OCI-LY7 (cell line): ENCODE measurements around the gene SPON1. TPM values are rescaled to one million over a fixed set of nuclear protein-coding genes. Genes with fewer than 3 reads are reported as not detected.

Experiments used
- Bru-seq: library from RNA; stranded (reverse); fragments of 400-500 nt; gene quantifications from one replicate; lab custom pipeline; 2021; lab: Mats Ljungman, UMichigan
- BruChase-seq, 2 experiments: library from RNA; stranded (reverse); fragments of 400-500 nt; gene quantifications; one replicate each; lab custom pipeline; 2021; lab: Mats Ljungman, UMichigan
- BruUV-seq: library from RNA; stranded (reverse); fragments of 400-500 nt; replicated peaks from 2 replicates; lab custom pipeline; 2021; lab: Mats Ljungman, UMichigan
- CTCF ChIA-PET: fragments of 300-600 bp; sonication (Branson Sonifier 250); formaldehyde crosslinking; loops from one replicate; lab custom pipeline; 2022; ENCODE audit warnings: antibody characterized with exemption; ENCODE audit not compliant: unreplicated experiment; lab: Charles Lee
- POLR2A ChIA-PET: fragments of 300-600 bp; sonication (Branson Sonifier 250); formaldehyde crosslinking; loops from one replicate; lab custom pipeline; 2022; ENCODE audit warnings: antibody characterized with exemption; lab: Charles Lee
- DNase-seq: peaks from one replicate; pipeline ENCODE4 v3.0.0-alpha.2; 2015; ENCODE audit warnings: low spot score
- H2AFZ ChIP-seq: fragments of 200-600 bp; sonication (generic), shearing (Covaris generic); 2 replicates; pipeline ENCODE4 v1.6.1; 2014; ENCODE audit warnings: mild to moderate bottlenecking, antibody characterized with exemption, low read length, moderate library complexity
- H3K27ac ChIP-seq: fragments of 200-600 bp; sonication (generic); 2 replicates; pipeline ENCODE4 v1.5.1; 2014; ENCODE audit warnings: mixed run types, low read depth, mild to moderate bottlenecking, moderate library complexity, low read length, inconsistent platforms; ENCODE audit not compliant: poor library complexity, severe bottlenecking
- H3K36me3 ChIP-seq: fragments of 200-600 bp; sonication (generic); 2 replicates; pipeline ENCODE4 v1.6.1; 2014; ENCODE audit warnings: mild to moderate bottlenecking, antibody characterized with exemption, low read length, moderate library complexity, mixed read lengths; ENCODE audit not compliant: insufficient read depth
- H3K4me1 ChIP-seq: fragments of 200-600 bp; sonication (generic); 2 replicates; pipeline ENCODE4 v1.5.1; 2014; ENCODE audit warnings: mild to moderate bottlenecking, low read length; ENCODE audit not compliant: insufficient read depth, poor library complexity, severe bottlenecking
- H3K4me2 ChIP-seq: fragments of 200-600 bp; sonication (generic); 2 replicates; pipeline ENCODE4 v1.6.1; 2014; ENCODE audit warnings: mild to moderate bottlenecking, low read length
- H3K4me3 ChIP-seq: fragments of 200-600 bp; sonication (generic); 2 replicates; pipeline ENCODE4 v1.5.1; 2014; ENCODE audit warnings: mild to moderate bottlenecking, low read depth, low read length; ENCODE audit not compliant: poor library complexity, severe bottlenecking
- H3K79me2 ChIP-seq: fragments of 200-600 bp; sonication (generic); 2 replicates; pipeline ENCODE4 v1.6.1; 2016; ENCODE audit warnings: low read depth, mild to moderate bottlenecking, low read length, moderate library complexity, mixed read lengths; ENCODE audit not compliant: insufficient read depth
- H3K9me2 ChIP-seq: fragments of 200-600 bp; sonication (generic); 2 replicates; pipeline ENCODE4 v1.6.1; 2016; ENCODE audit warnings: mild to moderate bottlenecking, low read length, mixed read lengths; ENCODE audit not compliant: insufficient read depth
- H3K9me3 ChIP-seq: fragments of 200-600 bp; sonication (generic); 2 replicates; pipeline ENCODE4 v1.6.1; 2014; ENCODE audit warnings: mild to moderate bottlenecking, mixed run types, low read length, mixed read lengths
- H4K20me1 ChIP-seq: fragments of 200-600 bp; sonication (generic); 2 replicates; pipeline ENCODE4 v1.6.1; 2014; ENCODE audit warnings: mild to moderate bottlenecking, antibody characterized with exemption, low read length, moderate library complexity, mixed read lengths; ENCODE audit not compliant: insufficient read depth
- EZH2phosphoT487 ChIP-seq: fragments of 200-600 bp; sonication (generic); IDR thresholded peaks from 2 replicates; pipeline ENCODE4 v1.6.1; 2018; ENCODE audit warnings: low read depth, borderline replicate concordance, mild to moderate bottlenecking, mixed run types, antibody characterized with exemption, low read length, moderate library complexity, mixed read lengths
- intact Hi-C: fragments of 100-400 bp; cut with micrococcal nuclease; formaldehyde crosslinking; loops from one replicate; pipeline ENCODE4 v1.10.0; 2022; ENCODE audit not compliant: unreplicated experiment
- long read RNA-seq: library from polyadenylated mRNA; stranded (forward); transcript quantifications from one replicate; pipeline ENCODE4 v2.0.0, GENCODE V29; 2022
- total RNA-seq, 2 experiments: library from RNA; depleted of rRNA in 1 of 2; stranded (reverse); fragments of >200 nt in 1 of 2; shearing (Covaris generic) in 1 of 2; gene quantifications; 2 replicates each; pipeline ENCODE4 v1.2.3, GENCODE V29; 2014 to 2022
- TF ChIP-seq, protein P1 (sequence below): fragments of 200-600 bp; sonication (generic); conservative IDR thresholded peaks from 2 replicates; pipeline ENCODE4 v1.5.1; 2014; ENCODE audit warnings: mild to moderate bottlenecking, antibody characterized with exemption, low read length, moderate library complexity, mixed read lengths

SPON1 gene
- total RNA-seq (2014; rRNA removed; shearing (Covaris generic)) (0.03 and 0.38 TPM in 2 replicates), total RNA-seq (2022) (not detected in 2 replicates), Bru-seq, nascent RNA (percentile 8 among the genes with signal in this experiment), BruChase-seq, experiment 1, labeled RNA remaining after a 6-hour chase (percentile 5 among the genes with signal in this experiment), BruChase-seq, experiment 2, labeled RNA remaining after a 2-hour chase (percentile 8 among the genes with signal in this experiment)
- long read RNA-seq: 0 reads

DNA sequence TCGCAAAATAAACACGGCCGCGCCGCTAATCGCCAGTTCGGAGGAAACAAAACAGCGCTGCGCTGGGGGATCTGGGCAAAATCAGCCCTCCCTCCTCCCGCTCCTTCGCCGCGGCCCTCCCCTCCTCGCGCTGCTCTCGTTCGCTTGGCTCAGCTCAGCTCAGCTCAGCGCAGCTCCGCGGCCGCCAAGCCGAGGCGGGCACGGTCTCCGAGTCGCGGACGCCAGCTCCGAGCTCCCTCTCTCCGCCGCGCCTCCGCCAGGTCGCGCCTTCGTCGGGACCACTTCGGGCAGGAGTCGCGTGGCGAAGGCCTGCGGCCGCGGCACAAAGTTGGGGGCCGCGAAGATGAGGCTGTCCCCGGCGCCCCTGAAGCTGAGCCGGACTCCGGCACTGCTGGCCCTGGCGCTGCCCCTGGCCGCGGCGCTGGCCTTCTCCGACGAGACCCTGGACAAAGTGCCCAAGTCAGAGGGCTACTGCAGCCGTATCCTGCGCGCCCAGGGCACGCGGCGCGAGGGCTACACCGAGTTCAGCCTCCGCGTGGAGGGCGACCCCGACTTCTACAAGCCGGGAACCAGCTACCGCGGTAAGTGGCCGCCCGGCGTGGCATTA lies at the start of gene SPON1:
Gene SPON1 (plus strand): TSS at position 162 of the 607 bp plus-strand sequence. CDS start 182 bp downstream, at position 344.
- no peaks in the 10 kb centered on the region for H3K9me3 ChIP-seq
- no peak within 1 kb of the TSS for H3K4me2 ChIP-seq
- intact Hi-C loops: no loop called here
- H2AFZ ChIP-seq: no peak within 1 kb of the TSS
- no peaks in the 10 kb centered on the region for H3K79me2 ChIP-seq
- DNase-seq: no peak
- no TSS peak for BruUV-seq
- peaks cover 9% of the 10 kb centered on the region for H3K4me1 ChIP-seq
- H3K36me3 ChIP-seq: no peaks in the 10 kb centered on the region
- TF ChIP-seq EZH2phosphoT487: no peak
- TF ChIP-seq, protein P1, sequence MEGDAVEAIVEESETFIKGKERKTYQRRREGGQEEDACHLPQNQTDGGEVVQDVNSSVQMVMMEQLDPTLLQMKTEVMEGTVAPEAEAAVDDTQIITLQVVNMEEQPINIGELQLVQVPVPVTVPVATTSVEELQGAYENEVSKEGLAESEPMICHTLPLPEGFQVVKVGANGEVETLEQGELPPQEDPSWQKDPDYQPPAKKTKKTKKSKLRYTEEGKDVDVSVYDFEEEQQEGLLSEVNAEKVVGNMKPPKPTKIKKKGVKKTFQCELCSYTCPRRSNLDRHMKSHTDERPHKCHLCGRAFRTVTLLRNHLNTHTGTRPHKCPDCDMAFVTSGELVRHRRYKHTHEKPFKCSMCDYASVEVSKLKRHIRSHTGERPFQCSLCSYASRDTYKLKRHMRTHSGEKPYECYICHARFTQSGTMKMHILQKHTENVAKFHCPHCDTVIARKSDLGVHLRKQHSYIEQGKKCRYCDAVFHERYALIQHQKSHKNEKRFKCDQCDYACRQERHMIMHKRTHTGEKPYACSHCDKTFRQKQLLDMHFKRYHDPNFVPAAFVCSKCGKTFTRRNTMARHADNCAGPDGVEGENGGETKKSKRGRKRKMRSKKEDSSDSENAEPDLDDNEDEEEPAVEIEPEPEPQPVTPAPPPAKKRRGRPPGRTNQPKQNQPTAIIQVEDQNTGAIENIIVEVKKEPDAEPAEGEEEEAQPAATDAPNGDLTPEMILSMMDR: no peak
- H3K4me3 ChIP-seq: no peak within 1 kb of the TSS
- ChIA-PET CTCF (no interaction called here), POLR2A (no interaction called here)
- H3K27ac ChIP-seq: no peak within 1 kb of the TSS
- no peaks in the 10 kb centered on the region for H3K9me2 ChIP-seq
- H4K20me1 ChIP-seq: no peaks in the 10 kb centered on the region

DNA sequence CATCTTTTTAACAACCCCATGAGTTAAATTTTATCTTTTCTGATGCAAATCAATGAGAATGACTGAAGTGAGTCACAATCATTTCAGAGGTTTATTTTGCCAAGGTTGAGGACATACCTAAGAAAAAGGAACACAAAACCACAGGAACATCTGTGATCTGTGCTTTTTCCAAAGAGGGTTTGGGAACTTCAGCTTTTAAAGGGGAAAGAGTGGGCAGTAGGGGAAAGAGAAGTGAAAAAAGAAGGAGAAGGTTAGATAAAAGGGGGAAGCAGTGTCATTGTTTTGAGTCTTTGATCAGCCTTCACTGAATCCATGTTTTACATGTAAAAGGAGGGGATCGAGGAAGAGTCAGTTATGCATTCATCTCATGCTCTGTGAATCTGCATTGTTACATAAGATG lies 45.3 kb upstream of the SPON1 start:
- Histone ChIP-seq H3K79me2 (no peaks in the 10 kb centered on the region), H3K36me3 (peaks cover 8% of the 10 kb centered on the region; the same call in 1 of the 2 replicates), H3K4me3 (no peak overlapping the region), H4K20me1 (no peaks in the 10 kb centered on the region), H3K9me2 (no peaks in the 10 kb centered on the region), H2AFZ (peak overlapping the region; percentile 58), H3K9me3 (0 out of 2 replicates have a peak, but pooled peaks cover 9% of the 10 kb centered on the region), H3K4me2 (no peak overlapping the region), H3K27ac (no peak overlapping the region), H3K4me1 (peaks cover 36% of the 10 kb centered on the region)
- ChIA-PET CTCF (no interaction called here), POLR2A (interaction anchor here (0.9 to 2.2 kb wide), 4 partner anchors 9 to 21 kb away, joined by 3 to 10 read pairs (median 4); no protein-coding TSS in a partner anchor)
- DNase-seq: no peak
- TF ChIP-seq EZH2phosphoT487: no peak
- no TSS peak for BruUV-seq
- intact Hi-C loops: no loop called here

DNA sequence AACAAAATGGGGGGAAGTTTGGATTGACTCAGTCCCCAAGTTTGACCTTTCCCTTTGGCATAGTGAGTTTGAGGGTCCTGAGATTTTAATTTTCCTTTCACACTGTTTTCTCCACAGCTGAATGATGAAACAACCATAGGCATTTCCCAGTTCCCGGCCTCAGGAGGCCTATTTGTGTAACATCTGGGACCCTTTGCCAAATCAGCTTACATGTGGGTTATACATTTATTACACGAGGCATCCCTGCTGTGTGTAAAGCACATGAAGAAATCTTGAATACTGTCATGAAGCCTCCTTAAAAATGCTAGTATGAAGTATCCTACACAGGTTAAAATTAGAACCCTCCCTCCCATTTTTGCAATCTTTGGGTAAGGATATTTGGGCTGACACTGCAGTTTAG lies 44.6 kb upstream of the SPON1 start:
- no peak for DNase-seq
- H3K9me2 ChIP-seq: no peaks in the 10 kb centered on the region
- 0 out of 2 replicates have a peak, but pooled peaks cover 9% of the 10 kb centered on the region for H3K9me3 ChIP-seq
- BruUV-seq: no TSS peak
- TF ChIP-seq, protein P1: no peak
- no peak for TF ChIP-seq EZH2phosphoT487
- H4K20me1 ChIP-seq: no peaks in the 10 kb centered on the region
- H3K79me2 ChIP-seq: no peaks in the 10 kb centered on the region
- H3K36me3 ChIP-seq: peaks cover 8% of the 10 kb centered on the region; the same call in 1 of the 2 replicates
- H3K4me2 ChIP-seq: no peak overlapping the region
- H3K27ac ChIP-seq: no peak overlapping the region
- POLR2A ChIA-PET: interaction anchor here (0.9 to 2.2 kb wide), 4 partner anchors 9 to 21 kb away, joined by 3 to 10 read pairs (median 4); no protein-coding TSS in a partner anchor
- peak overlapping the region; percentile 58 for H2AFZ ChIP-seq
- intact Hi-C loops: no loop called here
- H3K4me1 ChIP-seq: peaks cover 43% of the 10 kb centered on the region
- H3K4me3 ChIP-seq: no peak overlapping the region
- CTCF ChIA-PET: no interaction called here
